H1 (cell line): ENCODE data around the gene SPACDR. TPM values are rescaled to one million over a fixed set of nuclear protein-coding genes. Genes with fewer than 3 reads are reported as not detected.
A peak's percentile ranks its signal among the peaks of the same experiment; 100 is the strongest.

Source experiments
- BCL11A ChIP-seq, 2 experiments: IDR thresholded peaks; one replicate each; pipeline ENCODE4 v1.6.1; 2011; ENCODE audit warnings: low read depth in 2 of 2, low read length in 2 of 2, mild to moderate bottlenecking in 2 of 2
- CEBPB ChIP-seq: IDR thresholded peaks from 2 replicates; pipeline ENCODE4 v1.6.1; 2012; ENCODE audit warnings: low read depth, low read length
- CHD1 ChIP-seq: IDR thresholded peaks from 2 replicates; pipeline ENCODE4 v1.6.1; 2012; ENCODE audit warnings: low read depth, low read length, improper control_type of control experiment
- EP300 ChIP-seq, 2 experiments: IDR thresholded peaks; 1 replicate in 1 of 2; 2 replicates in 1 of 2; pipeline ENCODE4 v1.6.1; 2011 to 2012; ENCODE audit warnings: low read depth in 2 of 2, low read length in 2 of 2, mild to moderate bottlenecking in 2 of 2, borderline replicate concordance in 1 of 2, inconsistent platforms in 1 of 2, moderate library complexity in 1 of 2
- GTF2F1 ChIP-seq: IDR thresholded peaks from 2 replicates; pipeline ENCODE4 v1.6.1; 2012; ENCODE audit warnings: low read depth, low read length, improper control_type of control experiment, borderline replicate concordance
- JUND ChIP-seq: IDR thresholded peaks from 2 replicates; pipeline ENCODE4 v1.6.1; 2011; ENCODE audit warnings: mild to moderate bottlenecking, improper control_type of control experiment, low read length
- SIX5 ChIP-seq: IDR thresholded peaks from 2 replicates; pipeline ENCODE4 v1.6.1; 2011; ENCODE audit warnings: mild to moderate bottlenecking, low read depth, low read length
- SP2 ChIP-seq: IDR thresholded peaks from 2 replicates; pipeline ENCODE4 v1.6.1; 2012; ENCODE audit warnings: mild to moderate bottlenecking, low read length, inconsistent platforms
- TEAD4 ChIP-seq: IDR thresholded peaks from 2 replicates; pipeline ENCODE4 v1.6.1; 2012; ENCODE audit warnings: low read depth, low read length, inconsistent platforms, mixed read lengths
- polyA plus RNA-seq, 7 experiments: library from polyadenylated mRNA; depleted of rRNA in 3 of 7; stranded (reverse) in 5 of 7; unstranded in 2 of 7; fragments of >200 nt in 5 of 7; fragments of 200-250 nt in 2 of 7; gene quantifications; 1 replicate in 5 of 7; 2 replicates in 1 of 7; 4 replicates in 1 of 7; pipeline versions ENCODE4 v1.2.1 to v1.2.3, GENCODE V29; 2011 to 2013; ENCODE audit warnings: missing spikeins in 2 of 7, mixed read lengths in 2 of 7
- total RNA-seq: library from RNA; stranded (reverse); fragmentation: NEBNext Ultra II Directional; extraction: Animal tissue kit (Norgen Biotek cat#: 25700); gene quantifications from 2 replicates; pipeline ENCODE4 v1.2.1, GENCODE V29; 2021

The SPACDR gene
- total and polyA plus RNA-seq, 2 of the 8 experiments (the other 6 are each of a cell fraction or from before 2014, with no cell fraction given): 0.26 TPM; not detected in 1

DNA sequence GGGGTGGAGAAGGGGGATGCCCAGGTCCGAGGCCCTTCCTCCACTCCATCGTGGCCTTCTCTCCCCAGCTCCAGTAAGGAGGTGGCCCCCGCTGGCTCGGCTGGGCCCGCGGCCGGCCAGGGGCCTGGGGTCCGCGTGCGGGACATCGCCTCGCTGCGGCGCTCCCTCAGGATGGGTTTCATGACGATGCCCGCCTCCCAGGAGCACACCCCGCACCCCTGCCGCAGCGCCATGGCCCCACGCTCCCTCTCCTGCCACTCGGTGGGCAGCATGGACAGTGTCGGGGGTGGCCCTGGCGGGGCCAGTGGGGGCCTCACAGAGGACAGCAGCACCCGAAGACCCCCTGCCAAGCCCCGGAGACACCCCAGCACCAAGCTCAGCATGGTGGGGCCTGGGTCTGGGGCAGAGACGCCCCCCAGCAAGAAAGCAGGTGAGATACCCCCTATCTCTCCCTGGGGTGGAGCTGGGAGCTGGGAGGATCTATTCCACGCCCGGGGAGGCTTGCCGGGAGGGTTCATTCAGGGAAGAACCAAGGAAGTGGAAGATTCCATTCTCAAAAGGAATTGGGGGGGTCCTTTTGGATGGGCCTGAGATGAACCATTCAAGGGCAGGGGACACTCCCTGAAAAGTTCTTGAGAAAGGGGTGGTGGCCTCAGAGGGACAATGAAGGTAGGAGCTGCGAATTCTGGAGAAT lies 22.8 kb upstream of the SPACDR start (continued):
- TF ChIP-seq SIX5 (peak; percentile 37), BCL11A (IDR thresholded peaks at IDR 0.05; ENCODE audit: low read depth in 2 of 2, low read length in 2 of 2) (no peak), CHD1 (peak; percentile 87), CEBPB (no peak), EP300 (IDR thresholded peaks at IDR 0.05; ENCODE audit: borderline replicate concordance in 1 of 2, low read depth in 2 of 2, low read length in 2 of 2) (peak in 1 of 2 experiments; percentile 99; a peak in 2 of 3 replicates), TEAD4 (no peak), SP2 (no peak), JUND (peak; percentile 92), GTF2F1 (no peak)
